Osteocyte (in vitro differentiated cells): ENCODE results near the gene TSPO. TPM values are rescaled to one million over a fixed set of nuclear protein-coding genes. Genes with fewer than 3 reads are reported as not detected.

Experiments used
- DNase-seq: peaks from one replicate; pipeline ENCODE4 v3.0.0; 2021; ENCODE audit warnings: mixed read lengths; ENCODE audit not compliant: unreplicated experiment; ENCODE audit errors: extremely low spot score
- H3K27ac Mint-ChIP-seq: one replicate; pipeline ENCODE4 v1.8.0; 2021; ENCODE audit warnings: mild to moderate bottlenecking, mixed read lengths; ENCODE audit not compliant: unreplicated experiment
- H3K27me3 Mint-ChIP-seq: one replicate; pipeline ENCODE4 v1.8.0; 2021; ENCODE audit warnings: mixed read lengths; ENCODE audit not compliant: unreplicated experiment
- H3K36me3 Mint-ChIP-seq: one replicate; pipeline ENCODE4 v1.8.0; 2021; ENCODE audit warnings: mixed read lengths; ENCODE audit not compliant: unreplicated experiment
- H3K4me1 Mint-ChIP-seq: one replicate; pipeline ENCODE4 v1.8.0; 2021; ENCODE audit warnings: mixed read lengths; ENCODE audit not compliant: unreplicated experiment
- H3K4me3 Mint-ChIP-seq: one replicate; pipeline ENCODE4 v1.8.0; 2021; ENCODE audit warnings: mild to moderate bottlenecking, moderate library complexity, mixed read lengths; ENCODE audit not compliant: unreplicated experiment
- H3K9me3 Mint-ChIP-seq: one replicate; pipeline ENCODE4 v1.8.0; 2021; ENCODE audit warnings: mixed read lengths; ENCODE audit not compliant: unreplicated experiment
- CTCF ChIP-seq: fragments of 200-600 bp; sonication (generic); IDR thresholded peaks from 2 replicates; pipeline ENCODE4 v1.5.0; 2021; ENCODE audit warnings: antibody characterized with exemption, mild to moderate bottlenecking, moderate library complexity
- total RNA-seq: library from RNA; stranded (reverse); gene quantifications from 2 replicates; pipeline ENCODE4 v1.2.1, GENCODE V29; 2021

The TSPO gene
- total RNA-seq, 1 donor from 2014 or later, result 70.6 TPM

DNA sequence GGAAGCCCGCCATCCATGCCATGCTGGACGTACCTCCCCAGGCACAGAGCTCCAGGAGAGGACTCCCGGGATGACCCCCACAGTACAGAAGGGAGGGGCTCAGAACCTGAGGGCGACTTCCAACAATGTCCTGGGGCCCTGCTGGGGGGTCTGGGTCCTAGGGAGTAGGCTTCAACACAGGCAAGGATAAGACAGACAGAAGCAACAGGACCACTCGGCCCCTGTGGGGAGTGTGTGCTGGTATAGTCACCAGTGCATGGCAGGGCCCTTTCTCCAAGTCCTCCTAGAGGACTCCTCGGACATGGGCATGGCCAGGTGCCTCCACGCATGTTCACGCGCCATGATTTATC is 18.7 kb downstream of the TSPO start:
- H3K4me3 Mint-ChIP-seq, result no peak overlapping the region
- no peak for DNase-seq
- H3K9me3 Mint-ChIP-seq, result no peaks in the 10 kb centered on the region
- H3K27ac Mint-ChIP-seq, result no peak overlapping the region
- TF ChIP-seq CTCF, result no peak
- H3K27me3 Mint-ChIP-seq, result no peaks in the 10 kb centered on the region
- peaks cover 16% of the 10 kb centered on the region for H3K4me1 Mint-ChIP-seq
- peaks cover 13% of the 10 kb centered on the region for H3K36me3 Mint-ChIP-seq

DNA sequence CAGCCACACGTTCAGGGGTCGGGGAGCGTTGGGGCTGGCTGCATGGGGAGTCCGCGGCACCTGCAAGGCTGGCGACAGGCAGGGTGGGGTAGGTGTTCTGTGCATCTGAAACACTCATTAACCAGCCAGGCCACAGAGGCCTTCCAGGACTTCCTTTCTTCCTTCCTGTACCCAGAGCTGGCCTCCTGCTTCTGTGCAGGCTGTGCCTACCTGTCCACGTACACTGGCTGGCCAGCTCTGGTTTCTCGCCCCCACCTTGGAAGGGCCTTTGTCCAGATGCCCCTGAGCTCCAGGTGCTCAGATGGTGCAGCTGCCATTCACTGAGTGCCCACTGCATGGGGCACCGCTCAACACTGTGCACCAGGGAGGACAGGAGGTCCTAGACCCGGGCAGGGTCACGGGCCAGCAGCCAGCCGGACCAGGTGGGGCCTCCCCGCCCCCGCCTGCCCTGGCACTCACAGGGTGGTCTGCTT is 19.7 kb downstream of the TSPO start:
- H3K4me1 Mint-ChIP-seq, result peaks cover 16% of the 10 kb centered on the region
- H3K9me3 Mint-ChIP-seq, result no peaks in the 10 kb centered on the region
- H3K36me3 Mint-ChIP-seq, result peaks cover 14% of the 10 kb centered on the region
- no peak for TF ChIP-seq CTCF
- no peak for DNase-seq
- no peaks in the 10 kb centered on the region for H3K27me3 Mint-ChIP-seq
- no peak overlapping the region for H3K4me3 Mint-ChIP-seq
- H3K27ac Mint-ChIP-seq, result no peak overlapping the region

- Mint-ChIP-seq H3K27ac (no peak overlapping the region), H3K4me1 (peaks cover 16% of the 10 kb centered on the region), H3K27me3 (no peaks in the 10 kb centered on the region), H3K36me3 (peaks cover 10% of the 10 kb centered on the region), H3K9me3 (no peaks in the 10 kb centered on the region), H3K4me3 (no peak overlapping the region)
- DNase-seq, result no peak
- no peak for TF ChIP-seq CTCF
Observed at GRCh38 chr22:43171607-43172006, 20.2 kb downstream of the TSPO start.

DNA sequence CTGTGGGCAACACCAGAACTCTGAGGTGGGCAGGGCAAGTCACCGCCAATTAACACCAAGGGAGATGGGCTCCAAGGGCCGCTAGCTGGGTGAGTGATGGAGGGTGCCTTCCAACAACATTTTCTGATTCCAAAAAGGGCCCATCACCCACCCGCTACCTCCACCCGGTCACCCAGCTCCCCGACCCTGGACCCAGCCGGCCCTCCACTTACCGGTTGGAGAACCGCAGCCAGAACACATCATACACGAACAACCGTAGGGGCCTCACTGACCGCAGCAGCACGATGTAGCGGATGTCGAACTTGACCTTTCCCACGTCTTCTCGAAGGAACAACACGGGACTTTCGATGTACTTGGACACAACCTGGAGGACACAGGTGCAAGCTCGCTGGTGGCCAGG is 20.8 kb downstream of the TSPO start:
- H3K36me3 Mint-ChIP-seq, result peaks cover 10% of the 10 kb centered on the region
- no peaks in the 10 kb centered on the region for H3K9me3 Mint-ChIP-seq
- peaks cover 16% of the 10 kb centered on the region for H3K4me1 Mint-ChIP-seq
- no peak for DNase-seq
- TF ChIP-seq CTCF, result no peak
- no peaks in the 10 kb centered on the region for H3K27me3 Mint-ChIP-seq
- H3K27ac Mint-ChIP-seq, result no peak overlapping the region
- H3K4me3 Mint-ChIP-seq, result no peak overlapping the region

DNA sequence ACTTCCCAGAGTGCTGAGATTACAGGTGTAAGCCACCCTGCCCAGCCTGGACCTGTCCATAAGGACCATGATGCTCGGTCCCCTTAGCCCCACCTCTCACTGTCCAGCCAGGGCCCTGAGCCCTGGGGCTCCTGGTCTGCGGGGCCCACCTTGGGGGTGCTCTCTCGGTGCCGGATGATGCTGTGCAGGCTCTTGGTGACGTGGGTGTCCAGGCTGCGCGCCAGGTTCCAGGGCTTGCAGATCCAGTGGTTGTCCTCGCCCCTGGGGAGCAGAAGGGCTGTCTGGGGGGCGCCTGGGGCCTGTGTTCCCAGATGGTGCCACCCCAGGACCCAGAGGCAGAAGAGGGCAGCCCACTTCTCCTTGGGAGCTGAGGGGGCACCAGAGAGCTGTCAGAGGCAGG is 22.2 kb downstream of the TSPO start:
- Mint-ChIP-seq H3K4me1 (peaks cover 6% of the 10 kb centered on the region), H3K27ac (no peak overlapping the region), H3K4me3 (no peak overlapping the region), H3K36me3 (peaks cover 12% of the 10 kb centered on the region), H3K27me3 (no peaks in the 10 kb centered on the region), H3K9me3 (no peaks in the 10 kb centered on the region)
- TF ChIP-seq CTCF, result no peak
- DNase-seq, result no peak
